Inflammatory macrophage treated with lipopolysaccharide for 4 hours (primary cell): ENCODE data around the gene SCUBE1.
"Not testable (repeated sequence)": the region's sequence is repeated elsewhere in the genome, so short reads cannot be mapped to it uniquely, and the experiment has no call there.

Source experiments
- DNase-seq: peaks from one replicate; pipeline ENCODE4 v3.0.0-alpha.2; 2020

Gene SCUBE1

DNA sequence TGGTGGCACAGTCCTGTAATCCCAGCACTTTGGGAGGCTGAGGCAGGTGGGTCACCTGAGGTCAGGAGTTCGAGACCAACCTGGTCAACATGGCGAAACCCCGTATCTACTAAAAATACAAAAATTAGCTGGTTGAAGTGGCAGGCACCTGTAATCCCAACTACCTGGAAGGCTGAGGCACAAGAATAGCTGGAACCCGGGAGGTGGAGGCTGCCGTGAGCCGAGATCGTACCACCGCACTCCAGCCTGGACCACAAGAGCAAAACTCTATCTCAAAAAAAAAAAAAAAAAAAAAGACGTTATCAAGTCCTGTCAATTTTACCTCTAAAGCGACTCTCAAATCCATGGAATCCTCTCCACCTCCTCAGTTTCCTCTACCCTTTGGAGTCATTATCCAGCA, 12.5 kb upstream of the SCUBE1 start:
- not testable (repeated sequence) for DNase-seq

- no peak for DNase-seq
Observed at GRCh38 chr22:43351966-43352345, 8.8 kb upstream of the SCUBE1 start.

- DNase-seq = no peak
Observed at GRCh38 chr22:43349636-43350035, 6.5 kb upstream of the SCUBE1 start.

- DNase-seq = peak; percentile 37
Observed at GRCh38 chr22:43346521-43346929, 3.4 kb upstream of the SCUBE1 start.

GRCh38 chr22:43345761-43346301, 2.7 kb upstream of the SCUBE1 start:
- DNase-seq = peak; percentile 48

- DNase-seq = no peak
Observed at GRCh38 chr22:43345356-43345755, 2.2 kb upstream of the SCUBE1 start.

DNA sequence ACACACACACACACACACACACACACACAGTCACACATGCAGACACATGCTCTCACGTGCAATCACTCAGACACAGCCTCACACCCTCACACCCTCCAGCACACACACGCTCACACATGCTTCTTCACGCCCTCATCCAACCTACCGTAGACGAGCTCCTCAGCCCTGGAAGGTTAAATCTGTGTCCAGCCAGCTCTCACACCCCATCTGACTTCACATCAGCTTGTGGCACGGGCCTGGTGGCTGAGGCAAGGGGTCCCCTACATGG, 1.3 kb upstream of the SCUBE1 start:
- DNase-seq = no peak

- DNase-seq = no peak
Observed at GRCh38 chr22:43343670-43344519, 723 bp upstream of the SCUBE1 start.

GRCh38 chr22:43342347-43343261, 568 bp downstream of the SCUBE1 start:
- no peak for DNase-seq

GRCh38 chr22:43341565-43341964, 1.6 kb downstream of the SCUBE1 start:
- no peak for DNase-seq

DNA sequence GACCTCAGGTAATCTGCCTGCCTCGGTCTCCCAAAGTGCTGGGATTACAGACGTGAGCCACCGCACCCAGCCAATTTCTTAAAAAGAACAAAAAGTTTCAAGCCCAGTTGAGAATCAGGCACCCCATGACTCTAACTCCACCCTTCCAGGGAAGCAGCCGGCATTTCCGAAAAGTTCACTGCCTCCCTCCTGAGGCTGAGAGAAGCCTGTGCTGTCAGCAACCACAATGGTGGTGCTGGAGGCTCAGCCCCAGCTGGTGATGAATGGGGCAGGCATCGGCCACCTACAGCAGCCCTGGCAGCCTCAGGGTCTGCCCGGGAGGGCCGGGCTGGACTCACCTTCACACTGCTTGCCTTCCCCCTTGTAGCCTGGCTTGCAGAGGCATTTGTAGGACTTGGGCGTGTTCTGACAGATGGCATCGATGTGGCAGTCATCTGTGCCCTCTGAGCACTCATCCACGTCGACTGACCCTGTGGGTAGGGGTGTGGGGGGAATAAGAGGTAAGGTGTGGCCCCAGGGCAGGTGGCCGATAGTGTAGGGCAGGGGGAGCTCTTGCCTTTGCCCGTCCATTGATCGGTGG, 4.3 kb downstream of the SCUBE1 start:
- no peak for DNase-seq

- no peak for DNase-seq
Observed at GRCh38 chr22:43337946-43338345, 5.2 kb downstream of the SCUBE1 start.

DNA sequence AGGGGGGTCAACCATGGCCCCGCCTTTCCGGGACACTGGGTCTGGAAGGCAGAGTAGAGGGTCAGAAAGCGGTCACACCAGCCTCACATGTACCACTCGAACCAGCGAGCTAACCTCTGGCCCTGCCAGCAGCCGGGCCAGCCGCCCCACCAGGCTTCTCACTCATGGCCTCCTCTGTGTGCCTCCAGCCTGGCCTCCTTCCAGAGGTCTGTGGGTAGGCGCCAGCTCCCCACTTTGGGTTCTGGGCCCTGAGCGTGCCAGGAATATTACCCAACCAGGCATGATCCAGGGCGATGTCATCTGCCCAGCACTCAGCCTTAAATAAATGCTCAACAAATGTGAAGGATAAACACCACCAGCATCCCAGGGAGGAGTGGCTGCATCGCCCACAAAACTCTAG, 5.8 kb downstream of the SCUBE1 start:
- no peak for DNase-seq

DNA sequence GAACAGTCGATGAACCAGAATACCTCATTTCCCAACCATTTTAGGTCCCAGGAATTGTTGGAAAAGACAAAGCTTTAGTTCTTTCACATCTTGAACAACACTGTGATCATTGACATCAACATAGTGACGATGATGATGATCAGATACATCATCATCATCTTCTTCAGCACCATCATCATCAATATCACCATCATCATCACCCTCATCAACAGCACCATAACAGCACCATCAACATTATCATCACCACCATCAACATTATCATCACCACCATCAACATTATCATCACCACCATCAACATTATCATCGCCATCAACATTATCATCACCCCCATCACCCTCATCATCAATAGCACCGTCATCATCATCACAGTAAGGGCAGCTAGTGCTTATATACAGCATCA, 8.8 kb downstream of the SCUBE1 start:
- DNase-seq = no peak

GRCh38 chr22:43333978-43334377, 9.2 kb downstream of the SCUBE1 start:
- DNase-seq = no peak

DNA sequence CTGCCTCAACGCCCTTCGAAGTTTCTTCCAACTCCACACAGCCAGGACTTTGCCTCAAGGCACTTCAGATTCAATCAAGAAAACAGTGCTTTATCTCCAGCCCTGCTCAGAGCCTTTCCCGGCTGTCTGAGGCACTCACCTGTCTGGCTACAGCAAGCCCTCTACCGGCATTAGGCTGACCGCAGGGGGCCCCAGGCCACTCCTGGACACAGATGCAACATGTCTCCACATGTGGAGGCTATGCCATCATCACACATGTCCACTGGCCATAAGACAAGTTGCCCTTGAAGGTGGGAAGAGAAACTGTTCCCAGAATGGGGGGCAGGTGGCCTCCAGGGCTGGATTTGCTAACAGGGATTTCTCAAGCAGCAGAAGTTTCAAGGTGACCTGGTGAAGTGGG, 10.0 kb downstream of the SCUBE1 start:
- no peak for DNase-seq

DNA sequence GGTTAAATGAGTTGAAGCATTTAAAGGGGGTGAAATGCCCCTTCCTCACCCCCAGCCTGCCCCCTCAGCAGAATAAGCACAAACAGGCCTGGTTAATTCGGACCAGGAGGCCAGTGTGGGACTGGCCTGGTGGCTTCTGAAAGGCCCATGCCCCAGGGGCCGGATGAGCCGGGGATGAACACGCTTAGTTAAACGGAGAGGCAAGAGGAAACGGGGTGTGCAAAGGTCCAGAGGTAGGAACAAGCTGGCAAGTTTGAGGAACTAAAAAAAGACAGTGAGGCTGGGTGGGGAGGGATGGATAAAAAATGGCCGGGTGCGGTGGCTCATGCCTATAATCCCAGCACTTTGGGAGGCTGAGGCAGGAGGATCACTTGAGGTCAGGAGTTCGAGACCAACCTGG, 11.5 kb downstream of the SCUBE1 start:
- DNase-seq = no peak

DNA sequence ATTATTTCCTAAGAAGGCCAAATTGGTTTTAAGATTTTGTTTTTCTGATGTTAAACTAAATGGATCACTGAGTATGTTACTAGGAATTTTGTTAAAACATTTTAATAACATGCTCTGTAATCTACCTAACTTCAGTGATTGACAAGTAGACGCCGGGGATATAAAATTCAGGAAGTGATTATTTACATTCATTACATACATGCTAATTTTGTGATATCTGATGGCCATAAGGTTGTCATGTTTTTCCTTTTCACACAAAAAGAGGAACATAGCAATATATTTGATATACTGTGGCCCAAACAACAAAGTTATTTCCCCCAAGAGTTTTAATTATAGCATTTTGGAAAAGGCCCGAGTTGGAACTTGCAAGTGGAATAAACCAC, 12.1 kb downstream of the SCUBE1 start:
- no peak for DNase-seq

DNA sequence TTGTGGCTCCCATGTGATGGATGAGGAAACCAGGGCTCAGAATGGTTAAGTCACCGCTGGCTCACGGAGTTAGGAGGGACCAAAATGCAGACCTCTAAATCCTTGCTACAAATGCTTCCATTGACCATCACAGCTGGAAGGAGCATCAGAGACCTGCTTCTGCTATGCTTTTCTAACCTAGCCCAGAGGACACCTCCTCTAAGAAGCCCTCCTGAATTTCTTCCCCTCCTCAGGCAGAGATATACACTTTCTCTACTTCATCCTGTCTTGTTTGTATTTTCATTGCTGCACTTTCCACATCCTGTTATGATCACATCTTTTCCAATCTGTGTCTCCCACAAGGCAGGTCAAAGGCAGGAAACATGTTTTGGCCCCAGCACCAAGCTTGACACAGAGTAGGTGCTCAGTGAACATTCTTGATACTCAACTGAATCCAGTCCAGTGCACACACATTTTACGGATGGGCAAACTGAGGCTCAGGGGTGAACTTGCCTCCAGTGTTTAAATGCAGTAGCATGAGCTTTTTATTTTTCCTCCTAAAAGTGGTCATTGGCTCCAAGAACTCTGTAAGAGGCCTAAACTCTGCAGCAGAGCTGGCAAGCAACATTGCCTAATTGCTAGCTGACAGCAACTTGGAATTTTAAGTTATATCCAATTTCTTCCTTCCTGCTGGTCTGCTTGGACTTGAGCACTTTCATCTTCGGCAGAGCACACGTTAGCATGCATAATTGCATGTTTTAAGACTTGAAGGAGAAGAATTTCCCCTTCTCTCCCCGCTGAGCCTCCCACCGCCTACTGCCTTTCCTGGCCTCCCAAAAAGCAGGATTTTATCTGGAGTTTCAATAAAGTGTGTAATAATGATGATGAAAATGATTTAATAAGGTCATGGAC, 12.7 kb downstream of the SCUBE1 start:
- no peak for DNase-seq

DNA sequence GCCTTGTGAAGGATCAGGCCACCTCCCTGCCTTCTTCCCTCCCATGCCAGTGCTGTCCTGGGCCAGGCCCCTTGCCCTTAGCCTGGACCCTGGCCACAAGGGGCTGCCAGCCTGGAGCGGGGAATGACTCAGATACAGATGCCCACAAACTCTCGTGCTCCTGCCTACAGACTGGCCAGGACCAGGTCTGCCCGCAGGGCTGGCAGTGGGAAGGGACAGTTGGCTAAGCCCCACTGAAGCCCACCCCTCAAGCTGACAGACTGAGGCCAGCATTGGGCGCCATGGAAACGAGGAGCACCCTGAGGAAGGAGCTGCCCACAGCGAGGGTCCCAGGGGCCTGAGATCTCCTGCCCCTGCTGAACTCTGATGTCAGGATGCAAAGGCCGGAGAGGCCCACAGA, 14.1 kb downstream of the SCUBE1 start:
- no peak for DNase-seq

GRCh38 chr22:43327157-43327438, 16.1 kb downstream of the SCUBE1 start:
- no peak for DNase-seq

GRCh38 chr22:43326331-43327156, 16.6 kb downstream of the SCUBE1 start:
- no peak for DNase-seq
